Small intestine (tissue), 7 donors: ENCODE results near the gene CNTN1. TPM values are rescaled to one million over a fixed set of nuclear protein-coding genes. Genes with fewer than 3 reads are reported as not detected.

Experiments used
- DNase-seq, 2 donors: peaks; one replicate each; pipeline versions ENCODE4 v3.0.0 to v3.0.0-alpha.2; 2013
- FAIRE-seq: peaks from 2 replicates; lab custom pipeline; 2012; peaks lifted over from hg19 to GRCh38; lab: Jason Lieb, UNC
- H3K27ac ChIP-seq, 3 donors: one replicate each; pipeline ENCODE4 v1.5.1; 2013; ENCODE audit warnings: low read length in 2 of 3, mild to moderate bottlenecking in 2 of 3, control low read depth in 1 of 3, inconsistent platforms in 1 of 3, low read depth in 1 of 3, moderate library complexity in 1 of 3
- H3K27me3 ChIP-seq, 3 donors: one replicate each; pipeline ENCODE4 v1.6.1; 2013; ENCODE audit warnings: low read length in 3 of 3, inconsistent platforms in 1 of 3; ENCODE audit not compliant: control insufficient read depth in 3 of 3, insufficient read depth in 3 of 3
- H3K36me3 ChIP-seq, 3 donors: one replicate each; pipeline ENCODE4 v1.6.1; 2013; ENCODE audit warnings: low read length in 3 of 3, inconsistent platforms in 1 of 3, low read depth in 1 of 3, mild to moderate bottlenecking in 1 of 3, moderate library complexity in 1 of 3; ENCODE audit not compliant: control insufficient read depth in 3 of 3, insufficient read depth in 2 of 3
- H3K4me1 ChIP-seq, 3 donors: one replicate each; pipeline ENCODE4 v1.6.1; 2013; ENCODE audit warnings: low read length in 2 of 3, inconsistent platforms in 1 of 3, low read depth in 1 of 3, mild to moderate bottlenecking in 1 of 3, moderate library complexity in 1 of 3; ENCODE audit not compliant: control insufficient read depth in 3 of 3, insufficient read depth in 2 of 3
- H3K4me3 ChIP-seq, 3 donors: one replicate each; pipeline ENCODE4 v1.5.1; 2013; ENCODE audit warnings: low read length in 3 of 3, control low read depth in 1 of 3, inconsistent platforms in 1 of 3, low read depth in 1 of 3, mild to moderate bottlenecking in 1 of 3, moderate library complexity in 1 of 3
- H3K9me3 ChIP-seq, 2 donors: one replicate each; pipeline ENCODE4 v1.6.1; 2013; ENCODE audit warnings: low read depth in 1 of 2, low read length in 1 of 2; ENCODE audit not compliant: control insufficient read depth in 2 of 2, insufficient read depth in 1 of 2
- WGBS, 3 donors: extraction: QIAGEN DNeasy Blood & Tissue Kit; methylation state at CpG; one replicate each; pipeline ENCODE4 v1.1.7; 2013; 5-methylcytosine and 5-hydroxymethylcytosine counted together
- polyA plus RNA-seq, 4 donors: library from polyadenylated mRNA; stranded (reverse) in 3 of 4; unstranded in 1 of 4; fragments of 200-250 nt in 3 of 4; fragments of 120-200 nt in 1 of 4; gene quantifications; one replicate each; pipeline versions ENCODE4 v1.2.1 to v1.2.3, GENCODE V29; 2013
- donor health status: healthy with polysubstance abuse.
- donor health status: control.
- donor health status: control.
- donor health status: Bipolar disorder and iron deficiency.
- donor health status: healthy.

The CNTN1 gene
- polyA plus RNA-seq, 4 donors, result under 0.01 to 1.6 (median 0.56) TPM

DNA sequence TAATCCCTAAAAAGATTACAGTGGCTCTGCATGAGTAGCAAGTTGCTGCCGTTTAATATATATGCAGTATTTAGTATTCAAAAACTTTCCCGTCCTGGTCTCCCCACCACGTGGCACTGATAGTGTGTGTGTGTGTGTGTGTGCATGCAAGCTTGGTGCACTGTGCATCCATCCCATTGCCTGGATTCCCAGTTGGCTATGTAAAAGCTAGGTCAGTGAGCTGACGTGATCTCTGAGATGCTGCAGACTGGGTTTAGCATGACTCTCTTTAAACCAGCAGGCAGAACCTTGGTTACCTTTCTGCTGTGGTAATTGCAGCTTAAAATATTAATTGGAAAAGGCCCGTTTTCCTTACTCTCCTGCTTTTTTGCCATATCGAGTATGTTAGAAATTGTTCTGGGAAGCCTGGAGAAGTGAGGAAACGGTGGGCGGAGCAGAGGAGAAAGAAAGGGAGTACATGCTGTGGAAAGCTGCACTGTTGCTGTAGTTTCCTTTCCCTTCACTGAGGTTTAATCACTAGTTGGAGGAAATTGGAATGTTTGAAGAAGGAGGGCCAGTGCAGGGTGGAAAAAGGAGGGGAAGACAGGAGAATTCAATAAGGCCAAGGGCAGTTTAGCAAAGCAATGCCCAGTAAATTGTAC is 4.0 kb upstream of the CNTN1 start:
- H3K9me3 ChIP-seq, result no peaks in the 10 kb centered on the region
- no peak overlapping the region for H3K27ac ChIP-seq
- FAIRE-seq (no peak), DNase-seq (no peak)
- 66 to 74% (median 72%) methylated on average over 8 of the region's 8 CpGs for WGBS, 3 donors
- H3K4me1 ChIP-seq, result peaks cover 0 to 8% (median 0%) of the 10 kb centered on the region in 3 donors
- no peak overlapping the region for H3K4me3 ChIP-seq
- H3K27me3 ChIP-seq, result peaks cover 0 to 23% (median 6%) of the 10 kb centered on the region in 3 donors
- H3K36me3 ChIP-seq, result no peaks in the 10 kb centered on the region

DNA sequence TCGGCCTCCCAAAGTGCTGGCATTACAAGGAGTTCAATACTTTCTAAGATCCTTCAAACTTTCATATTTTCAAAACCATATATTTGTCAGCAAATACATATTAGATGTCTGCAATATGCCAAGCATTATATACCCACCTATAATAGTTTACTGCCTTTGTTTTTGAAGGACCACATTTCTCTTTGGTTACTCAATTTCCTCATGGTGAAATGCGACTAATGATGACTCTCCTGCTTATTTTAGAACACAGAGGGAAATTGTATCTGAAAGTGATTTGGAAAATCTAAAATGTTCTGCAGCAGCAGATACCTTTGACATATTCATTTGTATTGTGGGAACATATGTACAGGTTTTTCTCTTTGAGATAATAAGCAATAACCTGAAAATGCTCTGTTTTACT is 2.7 kb upstream of the CNTN1 start:
- H3K4me1 ChIP-seq, result peaks cover 0 to 8% (median 0%) of the 10 kb centered on the region in 3 donors
- 77 to 89% (median 89%) methylated on average over 2 of the region's 2 CpGs for WGBS, 3 donors
- no peak overlapping the region for H3K4me3 ChIP-seq
- H3K9me3 ChIP-seq, result no peaks in the 10 kb centered on the region
- no peaks in the 10 kb centered on the region for H3K36me3 ChIP-seq
- H3K27ac ChIP-seq, result no peak overlapping the region
- peaks cover 0 to 32% (median 9%) of the 10 kb centered on the region in 3 donors for H3K27me3 ChIP-seq
- no peak for FAIRE-seq
- no peak for DNase-seq

DNA sequence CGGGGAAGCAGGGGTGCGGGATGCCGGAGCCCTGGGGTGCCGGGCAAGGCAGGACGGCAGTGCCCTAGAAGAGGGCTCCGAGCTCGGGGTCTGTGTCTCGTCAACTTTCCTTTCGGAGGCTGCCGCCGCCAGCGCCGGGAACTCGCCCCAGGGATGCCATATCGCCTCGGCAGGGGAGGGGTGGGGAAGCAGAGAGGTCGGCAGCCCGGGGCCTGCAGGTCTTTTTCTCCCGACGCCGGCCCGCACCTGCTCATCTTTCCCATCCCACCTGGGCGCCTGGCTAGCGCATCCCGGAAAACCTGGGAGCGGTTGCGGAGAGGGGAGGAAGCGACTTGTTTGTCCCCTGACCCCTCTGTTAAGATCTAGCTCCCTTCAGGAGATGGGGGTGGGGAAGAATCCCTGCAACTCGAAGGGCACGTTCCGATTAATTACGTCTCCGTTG is 547 bp downstream of the CNTN1 start:
- peak in 1 of 2 donors; percentile 4 for DNase-seq
- peaks cover 0 to 8% (median 0%) of the 10 kb centered on the region in 3 donors for H3K4me1 ChIP-seq
- FAIRE-seq, result no peak
- peaks cover 0 to 32% (median 9%) of the 10 kb centered on the region in 3 donors for H3K27me3 ChIP-seq
- H3K4me3 ChIP-seq, result peak overlapping the region in 1 of 3 donors; percentile 40
- no peaks in the 10 kb centered on the region for H3K9me3 ChIP-seq
- 2 to 9% (median 5%) methylated on average over 16 to 33 of the region's 33 CpGs for WGBS, 3 donors
- H3K27ac ChIP-seq, result no peak overlapping the region
- H3K36me3 ChIP-seq, result no peaks in the 10 kb centered on the region

DNA sequence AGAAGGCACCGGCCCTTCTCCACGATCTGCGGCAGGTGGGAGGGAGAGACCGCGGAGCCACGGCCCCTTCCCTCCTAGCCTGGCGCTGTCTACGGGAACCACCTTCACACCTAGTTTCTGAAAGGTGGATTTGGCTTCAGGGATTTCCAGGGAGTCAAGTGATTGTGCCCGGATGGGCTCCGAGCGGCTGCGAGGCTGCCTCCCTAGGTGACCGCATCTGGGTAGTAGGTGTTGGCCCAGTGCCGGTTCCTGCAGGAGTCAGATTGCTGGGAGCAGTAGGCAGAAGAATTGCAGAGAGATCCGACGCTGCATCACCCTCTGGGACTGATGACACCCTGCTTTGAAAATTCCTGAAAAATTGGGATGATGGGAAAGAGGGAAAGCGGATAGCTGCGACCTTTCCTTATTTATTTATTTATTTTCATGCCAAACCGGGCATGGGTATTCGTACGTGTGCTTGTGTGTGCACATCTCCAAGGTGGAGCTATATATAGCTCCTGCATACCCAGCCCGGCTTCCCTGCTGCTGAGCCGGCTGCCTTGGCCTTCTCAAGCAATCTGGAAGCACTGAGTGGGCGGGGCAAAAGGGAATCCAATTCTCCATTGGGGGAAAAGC is 1.1 kb downstream of the CNTN1 start:
- DNase-seq (no peak), FAIRE-seq (no peak)
- H3K4me3 ChIP-seq, result peak overlapping the region in 1 of 3 donors; percentile 40
- peaks cover 0 to 8% (median 0%) of the 10 kb centered on the region in 3 donors for H3K4me1 ChIP-seq
- no peaks in the 10 kb centered on the region for H3K36me3 ChIP-seq
- H3K27me3 ChIP-seq, result peaks cover 0 to 32% (median 9%) of the 10 kb centered on the region in 3 donors
- H3K27ac ChIP-seq, result no peak overlapping the region
- H3K9me3 ChIP-seq, result no peaks in the 10 kb centered on the region
- WGBS, 3 donors, result 6 to 13% (median 9%) methylated on average over 24 of the region's 24 CpGs

DNA sequence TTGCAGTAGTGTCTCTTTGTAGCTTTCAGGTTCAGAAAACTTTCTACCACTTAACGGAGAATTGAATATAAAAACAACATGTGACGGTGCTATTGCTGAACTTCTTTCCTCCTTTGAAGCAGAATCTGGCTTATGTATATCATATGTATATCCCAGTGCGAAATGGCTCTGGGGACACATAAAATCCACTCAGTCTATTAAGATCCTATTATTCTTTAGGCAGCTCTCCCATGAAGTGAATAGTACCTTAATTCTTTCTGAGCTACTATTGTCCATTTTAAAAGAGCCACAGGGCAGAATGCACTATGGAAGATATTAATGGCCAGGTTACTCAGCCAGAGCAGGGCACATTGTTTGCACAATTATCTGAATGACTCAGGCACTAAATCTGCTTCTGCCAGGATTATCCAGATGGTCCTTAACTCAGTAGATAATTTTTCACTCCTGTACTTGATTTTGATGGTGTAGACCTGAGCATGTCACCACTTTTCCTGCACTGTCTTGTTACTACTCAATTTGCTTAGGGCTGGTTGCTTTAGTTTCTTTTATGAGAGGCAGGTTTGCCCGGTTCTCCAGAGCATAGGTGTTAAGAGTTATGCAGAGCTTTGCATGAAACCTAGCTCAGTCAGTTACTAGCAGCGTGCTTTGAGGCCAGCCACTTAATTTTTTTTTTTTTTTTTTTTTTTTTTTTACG is 5.5 kb downstream of the CNTN1 start:
- peaks cover 0 to 14% (median 6%) of the 10 kb centered on the region in 3 donors for H3K27me3 ChIP-seq
- H3K4me1 ChIP-seq, result peaks cover 0 to 5% (median 0%) of the 10 kb centered on the region in 3 donors
- H3K4me3 ChIP-seq, result no peak overlapping the region
- 76 to 81% (median 77%) methylated on average over 5 to 6 of the region's 6 CpGs for WGBS, 3 donors
- no peak for FAIRE-seq
- H3K9me3 ChIP-seq, result no peaks in the 10 kb centered on the region
- no peaks in the 10 kb centered on the region for H3K36me3 ChIP-seq
- DNase-seq, result no peak
- no peak overlapping the region for H3K27ac ChIP-seq

DNA sequence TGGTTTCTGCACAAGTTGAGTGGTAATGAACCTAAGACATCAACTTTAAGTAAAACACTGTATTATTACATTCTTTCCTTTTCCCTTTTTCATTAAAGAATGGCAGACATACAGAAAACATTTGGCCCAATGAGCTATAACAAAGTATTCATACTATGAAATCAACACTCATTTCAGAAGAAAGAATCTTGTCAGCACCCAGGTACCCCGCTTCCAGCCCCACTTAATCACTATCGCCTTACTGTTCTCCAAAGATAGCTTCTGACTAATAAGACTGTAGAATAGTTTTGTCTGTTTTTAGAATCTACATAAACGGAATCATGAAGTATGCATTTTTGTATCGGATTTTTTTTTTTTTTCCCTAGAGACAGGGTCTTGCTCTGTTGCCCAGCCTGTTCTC is 9.5 kb downstream of the CNTN1 start:
- no peak for DNase-seq
- 77 to 81% (median 77%) methylated on average over 4 of the region's 4 CpGs for WGBS, 3 donors
- Histone ChIP-seq H3K4me1 (no peaks in the 10 kb centered on the region), H3K36me3 (no peaks in the 10 kb centered on the region), H3K27ac (no peak overlapping the region), H3K27me3 (no peaks in the 10 kb centered on the region), H3K4me3 (no peak overlapping the region), H3K9me3 (no peaks in the 10 kb centered on the region)
- FAIRE-seq, result no peak

DNA sequence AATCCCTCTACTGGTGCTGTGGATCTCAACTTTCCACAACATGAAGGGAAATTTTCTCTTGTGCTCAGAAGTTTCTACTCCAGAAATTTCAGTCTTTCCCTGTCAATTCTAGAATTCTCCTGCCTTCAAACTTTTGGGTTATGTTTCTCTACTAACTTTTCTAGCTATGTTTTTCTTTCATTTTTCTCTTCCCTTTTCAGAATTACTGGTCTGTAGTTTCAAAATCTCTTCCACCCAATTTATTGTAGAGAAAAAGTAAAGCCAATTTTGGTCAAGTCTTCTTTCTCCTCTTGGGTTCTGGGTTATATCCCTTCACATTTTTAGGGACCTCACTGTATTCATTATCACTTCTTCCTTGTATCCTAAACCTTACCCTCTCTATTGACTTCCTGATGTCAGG is 18.9 kb downstream of the CNTN1 start:
- no peak overlapping the region for H3K4me3 ChIP-seq
- H3K27ac ChIP-seq, result no peak overlapping the region
- no peaks in the 10 kb centered on the region for H3K36me3 ChIP-seq
- DNase-seq (no peak), FAIRE-seq (no peak)
- no peaks in the 10 kb centered on the region for H3K4me1 ChIP-seq
- no peaks in the 10 kb centered on the region for H3K27me3 ChIP-seq
- H3K9me3 ChIP-seq, result no peaks in the 10 kb centered on the region

- no peaks in the 10 kb centered on the region for H3K36me3 ChIP-seq
- FAIRE-seq (no peak), DNase-seq (no peak)
- H3K27ac ChIP-seq, result no peak overlapping the region
- H3K9me3 ChIP-seq, result no peaks in the 10 kb centered on the region
- H3K4me1 ChIP-seq, result no peaks in the 10 kb centered on the region
- no peak overlapping the region for H3K4me3 ChIP-seq
- WGBS, 3 donors, result 19 to 82% (median 66%) methylated on average over 1 of the region's 1 CpG
- no peaks in the 10 kb centered on the region for H3K27me3 ChIP-seq
Measured at GRCh38 chr12:40714636-40715035, 22.4 kb downstream of the CNTN1 start.
